ENCODE data around the gene SGIP1.
"Not testable (repeated sequence)": the region's sequence is repeated elsewhere in the genome, so short reads cannot be mapped to it uniquely, and the experiment has no call there.

The SGIP1 gene

GRCh38 chr1:66731170-66731865, 197.4 kb downstream of the SGIP1 start:
- no peak for DNase-seq (ENCODE audit: low spot score)

GRCh38 chr1:66732407-66733166, 198.6 kb downstream of the SGIP1 start:
- DNase-seq (ENCODE audit: low spot score) = no peak

- DNase-seq (ENCODE audit: low spot score) = no peak
Measured at GRCh38 chr1:66733348-66734017, 199.5 kb downstream of the SGIP1 start.

- DNase-seq (ENCODE audit: low spot score) = not testable (repeated sequence)
Measured at GRCh38 chr1:66734531-66734930, 200.6 kb downstream of the SGIP1 start.

- no peak for DNase-seq (ENCODE audit: low spot score)
Measured at GRCh38 chr1:66737836-66738235, 203.9 kb downstream of the SGIP1 start.

GRCh38 chr1:66739401-66740157, 205.6 kb downstream of the SGIP1 start:
- DNase-seq (ENCODE audit: low spot score) = no peak

- DNase-seq (ENCODE audit: low spot score) = no peak
Measured at GRCh38 chr1:66745451-66745850, 211.5 kb downstream of the SGIP1 start.

GRCh38 chr1:66747501-66747900, 213.5 kb downstream of the SGIP1 start:
- DNase-seq (ENCODE audit: low spot score) = no peak

GRCh38 chr1:66750577-66750976, 216.6 kb downstream of the SGIP1 start:
- DNase-seq (ENCODE audit: low spot score) = no peak

GRCh38 chr1:66751160-66751559, 217.2 kb downstream of the SGIP1 start:
- DNase-seq (ENCODE audit: low spot score) = no peak

- no peak for DNase-seq (ENCODE audit: low spot score)
Measured at GRCh38 chr1:66752000-66752592, 218.1 kb downstream of the SGIP1 start, which contains the start of gene DYNLT5. Gene DYNLT5, plus strand, starts transcription at chr1:66752459. Its CDS starts 2,200 bp downstream, at chr1:66754659.

- no peak for DNase-seq (ENCODE audit: low spot score)
Measured at GRCh38 chr1:66752671-66753371, 218.9 kb downstream of the SGIP1 start.

- DNase-seq (ENCODE audit: low spot score) = no peak
Measured at GRCh38 chr1:66757722-66758240, 223.8 kb downstream of the SGIP1 start.

GRCh38 chr1:66758241-66758755, 224.3 kb downstream of the SGIP1 start:
- DNase-seq (ENCODE audit: low spot score) = no peak

GRCh38 chr1:66760506-66760905, 226.6 kb downstream of the SGIP1 start:
- DNase-seq (ENCODE audit: low spot score) = no peak

GRCh38 chr1:66761221-66761620, 227.3 kb downstream of the SGIP1 start:
- DNase-seq (ENCODE audit: low spot score) = no peak

- no peak for DNase-seq (ENCODE audit: low spot score)
Measured at GRCh38 chr1:66764994-66765578, 231.1 kb downstream of the SGIP1 start.

- no peak for DNase-seq (ENCODE audit: low spot score)
Measured at GRCh38 chr1:66767626-66768025, 233.7 kb downstream of the SGIP1 start.

- DNase-seq (ENCODE audit: low spot score) = no peak
Measured at GRCh38 chr1:66768965-66769364, 235.0 kb downstream of the SGIP1 start.
